Transverse colon (tissue), 4 donors: ENCODE data around the gene KNL1. TPM values are rescaled to one million over a fixed set of nuclear protein-coding genes. Genes with fewer than 3 reads are reported as not detected.

Experiments
- DNase-seq: peaks from one replicate; pipeline ENCODE4 v3.0.0-alpha.2; 2019
- H3K27ac ChIP-seq, 4 donors: fragments of 200-600 bp; sonication (generic); 2 replicates each; pipeline ENCODE4 v1.5.1; 2016 to 2018; ENCODE audit warnings: inconsistent platforms in 4 of 4
- H3K27me3 ChIP-seq: fragments of 200-600 bp; sonication (generic); 2 replicates; pipeline ENCODE4 v1.5.1; 2017; ENCODE audit warnings: inconsistent platforms
- H3K36me3 ChIP-seq, 4 donors: fragments of 200-600 bp; sonication (generic); 2 replicates each; pipeline ENCODE4 v1.5.1; 2017 to 2019; ENCODE audit warnings: inconsistent platforms in 4 of 4
- H3K4me1 ChIP-seq, 4 donors: fragments of 200-600 bp; sonication (generic); 2 replicates each; pipeline ENCODE4 v1.5.1; 2017 to 2020; ENCODE audit warnings: inconsistent platforms in 4 of 4
- H3K4me3 ChIP-seq, 4 donors: fragments of 200-600 bp; sonication (generic); 1 replicate in 1 of 4; 2 replicates in 3 of 4; pipeline versions ENCODE4 v1.5.1 to v1.6.1; 2017 to 2019; ENCODE audit warnings: inconsistent platforms in 4 of 4
- H3K9me3 ChIP-seq, 2 donors: fragments of 200-600 bp; sonication (generic); 2 replicates each; pipeline ENCODE4 v1.5.1; 2017 to 2019; ENCODE audit warnings: inconsistent platforms in 2 of 2
- CTCF ChIP-seq, 5 experiments: fragments of 200-600 bp in 3 of 5; fragments of 450-650 bp in 2 of 5; sonication (generic) in 3 of 5; IDR thresholded peaks; 1 replicate in 2 of 5; 2 replicates in 3 of 5; pipeline ENCODE4 v1.5.1; 2016 to 2017; ENCODE audit warnings: antibody characterized with exemption in 5 of 5, inconsistent platforms in 3 of 5, mild to moderate bottlenecking in 2 of 5, moderate library complexity in 1 of 5
- EP300 ChIP-seq: sonication (generic); formaldehyde crosslinking; IDR thresholded peaks from one replicate; pipeline ENCODE4 v1.6.1; 2017; ENCODE audit warnings: antibody characterized with exemption, low read depth
- POLR2A ChIP-seq: fragments of 450-650 bp; IDR thresholded peaks from one replicate; pipeline ENCODE4 v1.6.1; 2016; ENCODE audit warnings: antibody characterized with exemption, mild to moderate bottlenecking, moderate library complexity
- POLR2AphosphoS5 ChIP-seq, 3 donors: sonication (generic); formaldehyde crosslinking; IDR thresholded peaks; one replicate each; pipeline ENCODE4 v1.6.1; 2016; ENCODE audit warnings: antibody characterized with exemption in 3 of 3
- WGBS, 2 donors: methylation state at CpG; one replicate each; pipeline ENCODE4 v1.1.5; 2018; ENCODE audit warnings: low coverage in 1 of 2; 5-methylcytosine and 5-hydroxymethylcytosine counted together
- in situ Hi-C, 4 donors: fragments of 200-750 bp; cut with MboI; loops; one replicate each; pipeline versions ENCODE4 v1.15.0 to v1.15.1; 2017; ENCODE audit warnings: low sequenced_read_pairs in 3 of 4, low pct_ligation_motif_present in 1 of 4, low pct_unique_long_range_greater_than_20kb in 1 of 4
- intact Hi-C: fragments of 100-400 bp; cut with DNase I; formaldehyde crosslinking; loops from one replicate; pipeline ENCODE4 v1.15.1; 2023; ENCODE audit warnings: low total_unique reads
- total RNA-seq, 4 donors: library from RNA; depleted of rRNA; stranded (reverse); fragments of >200 nt; gene quantifications; one replicate each; pipeline ENCODE4 v1.1.0, GENCODE V29; 2016

The KNL1 gene
- total RNA-seq, 4 donors from 2014 or later, result 3.4 to 7.6 (median 3.9) TPM

- H3K36me3 ChIP-seq, result peaks cover 0 to 20% (median 4%) of the 10 kb centered on the region in 4 donors
- no peak overlapping the region for H3K4me3 ChIP-seq
Observed at GRCh38 chr15:40550341-40551037, 43.6 kb upstream of the KNL1 start.

DNA sequence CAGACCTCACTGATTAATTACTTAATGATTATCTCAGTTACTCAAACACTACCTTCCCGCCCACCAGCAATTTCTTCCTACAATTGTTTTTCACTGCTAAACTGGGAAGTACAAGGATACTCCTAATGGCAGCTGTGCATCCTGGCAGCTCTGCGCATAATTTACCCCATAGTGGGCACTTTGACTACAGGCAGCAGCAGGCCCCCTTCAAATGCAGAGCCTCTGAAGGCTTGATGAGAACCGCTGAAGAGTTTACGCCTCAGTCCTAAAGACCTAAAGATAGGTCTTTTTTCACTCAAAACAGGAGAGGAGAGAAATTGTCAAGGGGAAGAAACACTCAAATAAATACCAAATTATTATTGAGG is 39.9 kb upstream of the KNL1 start:
- in situ Hi-C loops, result no loop called here

More at GRCh38 chr15:40550341-40551037, 43.6 kb upstream of the KNL1 start:
- Histone ChIP-seq H3K27ac (peak overlapping the region in 3 of 4 donors; percentile 17 to 53 (median 48)), H3K4me1 (peaks cover 0 to 2% (median 0%) of the 10 kb centered on the region in 4 donors), H3K27me3 (no peaks in the 10 kb centered on the region), H3K9me3 (no peaks in the 10 kb centered on the region)
- intact Hi-C loops, result no loop called here
- TF ChIP-seq POLR2AphosphoS5 (IDR thresholded peaks at IDR 0.05) (no peak), POLR2A (no peak), EP300 (no peak), CTCF (IDR thresholded peaks at IDR 0.05) (no peak)
- WGBS, 2 donors, result 79 to 80% methylated on average over 6 of the region's 6 CpGs
- no peak for DNase-seq
- in situ Hi-C loops, result no loop called here

GRCh38 chr15:40555876-40556275 is 38.2 kb upstream of the KNL1 start:
- Histone ChIP-seq H3K36me3 (peaks cover 0 to 28% (median 6%) of the 10 kb centered on the region in 4 donors), H3K27ac (no peak overlapping the region), H3K27me3 (no peaks in the 10 kb centered on the region), H3K4me1 (peaks cover 0 to 5% (median 2%) of the 10 kb centered on the region in 4 donors), H3K9me3 (no peaks in the 10 kb centered on the region), H3K4me3 (no peak overlapping the region)
- in situ Hi-C loops, result no loop called here
- TF ChIP-seq CTCF (IDR thresholded peaks at IDR 0.05) (no peak), POLR2A (no peak), EP300 (no peak), POLR2AphosphoS5 (IDR thresholded peaks at IDR 0.05) (no peak)
- 93% methylated on average over 2 of the region's 2 CpGs; no CpG with 5 or more reads in 1 of the 2 donors for WGBS, 2 donors
- intact Hi-C loops, result no loop called here
- DNase-seq, result no peak

More for the DNA sequence above, 39.9 kb upstream of the KNL1 start:
- no peak for DNase-seq
- H3K27ac ChIP-seq, result peak overlapping the region in 1 of 4 donors; percentile 44
- no peaks in the 10 kb centered on the region for H3K27me3 ChIP-seq
- intact Hi-C loops, result no loop called here
- TF ChIP-seq POLR2A (no peak), EP300 (no peak), POLR2AphosphoS5 (IDR thresholded peaks at IDR 0.05) (no peak), CTCF (IDR thresholded peaks at IDR 0.05) (no peak)
- no peaks in the 10 kb centered on the region for H3K9me3 ChIP-seq
- no peak overlapping the region for H3K4me3 ChIP-seq
- peaks cover 0 to 7% (median 0%) of the 10 kb centered on the region in 4 donors for H3K4me1 ChIP-seq
- WGBS, 2 donors, result 92 to 100% methylated on average over 1 to 4 of the region's 4 CpGs
- H3K36me3 ChIP-seq, result peaks cover 0 to 29% (median 6%) of the 10 kb centered on the region in 4 donors

- Histone ChIP-seq H3K4me3 (no peak overlapping the region), H3K4me1 (peaks cover 3 to 15% (median 7%) of the 10 kb centered on the region in 4 donors), H3K27ac (peak overlapping the region in 2 of 4 donors; percentile 13 to 42), H3K27me3 (no peaks in the 10 kb centered on the region), H3K9me3 (no peaks in the 10 kb centered on the region), H3K36me3 (peaks cover 0 to 17% (median 2%) of the 10 kb centered on the region in 4 donors)
- TF ChIP-seq CTCF (IDR thresholded peaks at IDR 0.05) (no peak), POLR2AphosphoS5 (IDR thresholded peaks at IDR 0.05) (no peak), POLR2A (no peak), EP300 (no peak)
- WGBS, 2 donors, result 79 to 89% methylated on average over 6 of the region's 6 CpGs
- no peak for DNase-seq
- intact Hi-C loops, result no loop called here
- in situ Hi-C loops, result no loop called here
Observed at GRCh38 chr15:40558952-40559742, 34.9 kb upstream of the KNL1 start.
